Mesenchymal stem cell (in vitro differentiated cells and primary cell): ENCODE measurements around the gene EXD3.

Experiments used
- DNase-seq: peaks from one replicate; pipeline ENCODE4 v3.0.0-alpha.2; 2013
- H2AFZ ChIP-seq: one replicate; pipeline ENCODE4 v1.6.1; 2013; ENCODE audit warnings: low read depth, mild to moderate bottlenecking, control low read depth, inconsistent platforms, low read length, moderate library complexity
- H2AK5ac ChIP-seq: 2 replicates; pipeline ENCODE4 v1.6.1; 2013; ENCODE audit warnings: low read length, moderate library complexity, mild to moderate bottlenecking, inconsistent platforms; ENCODE audit not compliant: severe bottlenecking
- H2BK120ac ChIP-seq: one replicate; pipeline ENCODE4 v1.6.1; 2013; ENCODE audit warnings: low read depth, mild to moderate bottlenecking, inconsistent platforms, low read length, moderate library complexity
- H2BK12ac ChIP-seq, 2 experiments: one replicate each; pipeline ENCODE4 v1.6.1; 2013; ENCODE audit warnings: inconsistent platforms in 2 of 2, low read length in 2 of 2, mild to moderate bottlenecking in 2 of 2, moderate library complexity in 2 of 2, control low read depth in 1 of 2
- H2BK15ac ChIP-seq: one replicate; pipeline ENCODE4 v1.6.1; 2013; ENCODE audit warnings: mild to moderate bottlenecking, low read depth, inconsistent platforms; ENCODE audit not compliant: poor library complexity, severe bottlenecking
- H2BK5ac ChIP-seq: 2 replicates; pipeline ENCODE4 v1.6.1; 2013; ENCODE audit warnings: low read depth, mild to moderate bottlenecking, low read length, control low read depth, inconsistent platforms; ENCODE audit not compliant: poor library complexity, severe bottlenecking
- H3K14ac ChIP-seq, 2 experiments: one replicate each; pipeline ENCODE4 v1.6.1; 2013; ENCODE audit warnings: inconsistent platforms in 2 of 2, low read length in 2 of 2, control low read depth in 1 of 2, mild to moderate bottlenecking in 1 of 2, moderate library complexity in 1 of 2
- H3K18ac ChIP-seq, 2 experiments: one replicate each; pipeline ENCODE4 v1.6.1; 2013; ENCODE audit warnings: inconsistent platforms in 2 of 2, low read length in 2 of 2, control low read depth in 1 of 2, low read depth in 1 of 2, mild to moderate bottlenecking in 1 of 2
- H3K23ac ChIP-seq, 2 experiments: one replicate each; pipeline ENCODE4 v1.6.1; 2013; ENCODE audit warnings: inconsistent platforms in 2 of 2, low read length in 2 of 2, mild to moderate bottlenecking in 2 of 2, moderate library complexity in 2 of 2, control low read depth in 1 of 2
- H3K27ac ChIP-seq: 2 replicates; pipeline ENCODE4 v1.5.1; 2013; ENCODE audit warnings: mild to moderate bottlenecking, moderate library complexity, low read length, control low read depth, inconsistent platforms; ENCODE audit not compliant: poor library complexity, severe bottlenecking
- H3K27me3 ChIP-seq, 2 experiments: 2 replicates each; pipeline versions ENCODE4 v1.6.1 to v1.7.0; 2013; ENCODE audit warnings: low read length in 2 of 2, mild to moderate bottlenecking in 2 of 2, moderate library complexity in 2 of 2, control low read depth in 1 of 2, inconsistent platforms in 1 of 2; ENCODE audit not compliant: control insufficient read depth in 1 of 2, insufficient read depth in 1 of 2
- H3K36me3 ChIP-seq, 2 experiments: 2 replicates each; pipeline versions ENCODE4 v1.6.1 to v1.7.0; 2013; ENCODE audit warnings: low read length in 2 of 2, control low read depth in 1 of 2, inconsistent platforms in 1 of 2, low read depth in 1 of 2, mild to moderate bottlenecking in 1 of 2; ENCODE audit not compliant: insufficient read depth in 2 of 2, control insufficient read depth in 1 of 2
- H3K4ac ChIP-seq, 2 experiments: one replicate each; pipeline ENCODE4 v1.6.1; 2013; ENCODE audit warnings: inconsistent platforms in 2 of 2, low read length in 2 of 2, mild to moderate bottlenecking in 2 of 2, moderate library complexity in 2 of 2, control low read depth in 1 of 2, low read depth in 1 of 2
- H3K4me1 ChIP-seq: 2 replicates; pipeline ENCODE4 v1.6.1; 2013; ENCODE audit warnings: low read depth, low read length, control low read depth; ENCODE audit not compliant: control insufficient read depth, insufficient read depth
- H3K4me2 ChIP-seq: 2 replicates; pipeline ENCODE4 v1.6.1; 2013; ENCODE audit warnings: low read length, mild to moderate bottlenecking, inconsistent platforms; ENCODE audit not compliant: poor library complexity, severe bottlenecking
- H3K4me3 ChIP-seq, 2 experiments: 2 replicates each; pipeline versions ENCODE4 v1.5.1 to v1.7.0; 2013; ENCODE audit warnings: low read length in 2 of 2, mild to moderate bottlenecking in 2 of 2, control low read depth in 1 of 2, low read depth in 1 of 2; ENCODE audit not compliant: insufficient read depth in 1 of 2
- H3K79me1 ChIP-seq: replicated peaks from 2 replicates; pipeline ENCODE4 v1.6.1; 2013; ENCODE audit warnings: mild to moderate bottlenecking, control low read depth, low read length, inconsistent platforms; ENCODE audit not compliant: poor library complexity, severe bottlenecking
- H3K9ac ChIP-seq: 2 replicates; pipeline ENCODE4 v1.7.0; 2013; ENCODE audit warnings: mild to moderate bottlenecking, low read length, moderate library complexity
- H3K9me3 ChIP-seq: 2 replicates; pipeline ENCODE4 v1.7.0; 2013; ENCODE audit warnings: mild to moderate bottlenecking, low read length; ENCODE audit not compliant: control insufficient read depth
- H4K8ac ChIP-seq: one replicate; pipeline ENCODE4 v1.6.1; 2013; ENCODE audit warnings: inconsistent platforms, mild to moderate bottlenecking, low read length, moderate library complexity
- H4K91ac ChIP-seq: one replicate; pipeline ENCODE4 v1.6.1; 2013; ENCODE audit warnings: mild to moderate bottlenecking, low read length, inconsistent platforms
- WGBS: methylation state at CpG from one replicate; pipeline ENCODE4 v1.1.7; 2013; ENCODE audit warnings: mixed read lengths; 5-methylcytosine and 5-hydroxymethylcytosine counted together

EXD3 gene

DNA sequence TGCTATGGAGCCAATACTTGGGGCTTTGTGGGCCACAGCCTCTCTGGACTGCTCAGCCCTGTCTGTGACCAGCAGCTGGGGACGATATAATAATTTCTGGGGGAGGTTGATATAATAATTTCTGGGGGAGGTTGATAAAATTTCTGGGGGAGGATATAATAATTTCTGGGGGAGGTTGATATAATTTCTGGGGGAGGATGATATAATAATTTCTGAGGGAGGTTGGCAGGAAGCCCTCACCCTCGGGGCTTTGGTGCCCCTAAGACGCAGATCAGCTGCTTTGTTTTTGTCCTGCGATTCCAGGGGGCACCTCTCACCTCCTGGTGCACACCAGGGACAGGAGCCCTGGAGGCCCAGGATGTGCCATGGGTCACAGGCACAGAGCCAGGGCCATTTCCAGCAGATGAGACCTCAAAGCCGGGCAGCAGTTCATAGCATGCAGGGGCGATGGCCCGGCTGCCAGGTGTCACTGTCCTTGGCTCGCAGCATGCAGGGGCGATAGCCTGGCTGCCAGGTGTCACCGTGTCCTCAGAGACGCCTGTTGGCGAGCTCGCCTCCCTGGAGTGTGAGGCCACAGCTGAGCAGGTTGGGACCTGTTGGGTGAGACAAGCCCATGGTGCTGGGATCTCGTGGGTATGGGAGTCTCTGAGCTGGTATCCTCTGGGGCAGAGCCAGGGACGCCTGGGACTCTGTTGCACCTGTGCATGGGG, 149.2 kb downstream of the EXD3 start:
- Histone ChIP-seq H3K4me1 (peaks cover 46% of the 10 kb centered on the region), H3K4me3 (no peak overlapping the region), H2BK120ac (peak overlapping the region; percentile 21), H4K91ac (peak overlapping the region; percentile 56), H2BK12ac (no peak overlapping the region), H3K9me3 (no peaks in the 10 kb centered on the region), H2BK5ac (no peak overlapping the region), H3K4me2 (no peak overlapping the region), H2BK15ac (no peak overlapping the region), H3K23ac (peak overlapping the region in 1 of 2 experiments; percentile 48), H3K27me3 (peaks cover 0 to 10% of the 10 kb centered on the region in 2 experiments), H4K8ac (peak overlapping the region; percentile 7), H3K18ac (no peak overlapping the region), H2AFZ (no peak overlapping the region), H3K27ac (no peak overlapping the region), H3K9ac (no peak overlapping the region), H3K36me3 (peaks cover 39 to 63% of the 10 kb centered on the region in 2 experiments), H3K4ac (no peak overlapping the region), H2AK5ac (no peak overlapping the region), H3K79me1 (peaks cover 33% of the 10 kb centered on the region), H3K14ac (no peak overlapping the region)
- no peak for DNase-seq
- WGBS, result 92% methylated on average over 15 of the region's 15 CpGs

GRCh38 chr9:137273095-137273490, 149.9 kb downstream of the EXD3 start:
- no peak overlapping the region for H4K8ac ChIP-seq
- H3K36me3 ChIP-seq, result peaks cover 46 to 64% of the 10 kb centered on the region in 2 experiments
- peak overlapping the region; percentile 44 for H4K91ac ChIP-seq
- no peak overlapping the region for H3K4me3 ChIP-seq
- H3K9ac ChIP-seq, result no peak overlapping the region
- no peak overlapping the region for H3K4ac ChIP-seq
- H3K4me2 ChIP-seq, result no peak overlapping the region
- H3K27me3 ChIP-seq, result peaks cover 0 to 6% of the 10 kb centered on the region in 2 experiments
- H3K4me1 ChIP-seq, result peaks cover 41% of the 10 kb centered on the region
- no peak overlapping the region for H3K18ac ChIP-seq
- WGBS, result 82% methylated on average over 13 of the region's 13 CpGs
- H3K14ac ChIP-seq, result no peak overlapping the region
- H3K79me1 ChIP-seq, result peaks cover 34% of the 10 kb centered on the region
- no peak for DNase-seq
- no peak overlapping the region for H2BK15ac ChIP-seq
- no peak overlapping the region for H2BK5ac ChIP-seq
- no peak overlapping the region for H3K23ac ChIP-seq
- H2BK12ac ChIP-seq, result no peak overlapping the region
- H3K27ac ChIP-seq, result no peak overlapping the region
- no peak overlapping the region for H2AFZ ChIP-seq
- no peak overlapping the region for H2AK5ac ChIP-seq
- no peak overlapping the region for H2BK120ac ChIP-seq
- H3K9me3 ChIP-seq, result no peaks in the 10 kb centered on the region

GRCh38 chr9:137272241-137273094, 150.5 kb downstream of the EXD3 start:
- Histone ChIP-seq H3K79me1 (peaks cover 39% of the 10 kb centered on the region), H2AFZ (no peak overlapping the region), H3K4ac (peak overlapping the region in 1 of 2 experiments; percentile 59), H3K4me3 (no peak overlapping the region), H2BK12ac (no peak overlapping the region), H2BK15ac (no peak overlapping the region), H3K27me3 (no peaks in the 10 kb centered on the region), H3K9me3 (no peaks in the 10 kb centered on the region), H2BK120ac (peak overlapping the region; percentile 42), H3K14ac (no peak overlapping the region), H3K18ac (peak overlapping the region in 1 of 2 experiments; percentile 51), H4K8ac (no peak overlapping the region), H2BK5ac (no peak overlapping the region), H4K91ac (peak overlapping the region; percentile 57), H3K27ac (no peak overlapping the region), H2AK5ac (no peak overlapping the region), H3K4me2 (no peak overlapping the region), H3K23ac (no peak overlapping the region), H3K36me3 (peaks cover 52 to 70% of the 10 kb centered on the region in 2 experiments), H3K4me1 (peaks cover 43% of the 10 kb centered on the region), H3K9ac (no peak overlapping the region)
- DNase-seq, result no peak
- WGBS, result 94% methylated on average over 39 of the region's 39 CpGs

DNA sequence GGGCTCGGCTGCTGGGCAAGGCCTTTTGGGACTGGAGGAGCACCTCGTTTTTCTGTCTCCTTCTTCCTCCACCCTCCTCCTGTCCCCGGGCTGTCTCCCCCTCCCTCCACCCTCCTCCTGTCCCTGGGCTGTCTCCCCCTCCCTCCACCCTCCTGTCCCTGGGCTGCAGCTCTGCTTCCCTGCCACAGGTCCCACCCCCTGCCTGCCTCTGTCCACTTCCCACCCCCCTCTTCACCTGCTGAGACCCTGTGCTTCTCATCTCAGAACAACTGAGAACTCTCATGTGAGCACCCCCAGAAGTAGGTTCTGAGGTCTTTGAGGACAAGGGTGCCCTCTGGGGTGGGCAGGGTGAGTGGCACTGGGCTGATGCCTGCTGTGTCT, 151.3 kb downstream of the EXD3 start:
- H2AFZ ChIP-seq, result no peak overlapping the region
- H4K91ac ChIP-seq, result no peak overlapping the region
- WGBS, result 76% methylated on average over 3 of the region's 3 CpGs
- no peak overlapping the region for H3K4me3 ChIP-seq
- no peak overlapping the region for H2BK15ac ChIP-seq
- peaks cover 35% of the 10 kb centered on the region for H3K4me1 ChIP-seq
- no peak overlapping the region for H2BK12ac ChIP-seq
- no peak overlapping the region for H3K18ac ChIP-seq
- no peaks in the 10 kb centered on the region for H3K27me3 ChIP-seq
- no peak overlapping the region for H4K8ac ChIP-seq
- H3K9ac ChIP-seq, result no peak overlapping the region
- H3K23ac ChIP-seq, result no peak overlapping the region
- H3K9me3 ChIP-seq, result no peaks in the 10 kb centered on the region
- peaks cover 58 to 78% of the 10 kb centered on the region in 2 experiments for H3K36me3 ChIP-seq
- H3K14ac ChIP-seq, result no peak overlapping the region
- H2AK5ac ChIP-seq, result no peak overlapping the region
- H3K4me2 ChIP-seq, result no peak overlapping the region
- no peak overlapping the region for H3K4ac ChIP-seq
- H3K27ac ChIP-seq, result no peak overlapping the region
- H2BK120ac ChIP-seq, result peak overlapping the region; percentile 42
- peaks cover 41% of the 10 kb centered on the region for H3K79me1 ChIP-seq
- no peak for DNase-seq
- H2BK5ac ChIP-seq, result no peak overlapping the region
